ENCODE results near the gene HHIP. TPM values are rescaled to one million over a fixed set of nuclear protein-coding genes. Genes with fewer than 3 reads are reported as not detected.

HHIP gene
- total and polyA plus RNA-seq, 2 donors (not counting 1 experiment from before 2014, with no cell fraction given), result 0.39 TPM; not detected in 1

DNA sequence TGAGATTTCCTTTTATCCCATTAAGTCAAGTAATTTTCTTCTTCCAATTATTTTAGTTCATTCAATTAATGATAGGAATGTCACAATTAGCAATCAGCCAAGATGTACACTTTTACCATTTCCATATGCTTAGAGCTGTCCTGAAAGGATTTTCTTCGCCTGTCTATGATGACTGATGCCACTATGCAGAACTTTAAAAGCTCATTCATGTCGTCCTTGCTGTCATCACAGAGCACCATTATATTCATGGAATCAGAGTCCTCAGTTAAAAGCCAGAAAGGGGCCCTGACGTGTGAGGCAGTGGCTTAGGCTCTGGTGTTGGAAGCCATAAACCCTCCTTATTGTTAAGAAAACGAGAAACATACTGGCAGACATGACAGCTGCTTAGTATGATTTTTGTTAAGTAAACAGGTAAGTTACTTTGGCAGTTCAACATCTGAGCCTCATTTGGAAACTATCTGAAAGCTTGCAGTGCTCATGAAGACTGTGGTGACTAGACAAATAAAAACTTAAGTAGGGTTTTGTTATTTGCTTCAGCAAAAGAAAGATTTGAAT lies 73.1 kb downstream of the HHIP start:
- no peaks in the 10 kb centered on the region for H3K9me3 Mint-ChIP-seq (ENCODE audit: insufficient read depth)
- Histone ChIP-seq H3K27me3 (replicated peaks in 1 of 4; ENCODE audit: control extremely low read depth in 1 of 4, control insufficient read depth in 3 of 4, insufficient read depth in 4 of 4, low read length in 3 of 4) (no peaks in the 10 kb centered on the region), H3K4me3 (ENCODE audit: control extremely low read depth in 1 of 5, extremely low read depth in 1 of 5, insufficient read depth in 1 of 5, low read depth in 2 of 5, low read length in 4 of 5) (no peak overlapping the region), H3K9me3 (ENCODE audit: control extremely low read depth in 1 of 3, control insufficient read depth in 2 of 3, insufficient read depth in 1 of 3, low read length in 2 of 3) (no peaks in the 10 kb centered on the region), H3K36me3 (replicated peaks in 1 of 2; ENCODE audit: control extremely low read depth in 1 of 2, control insufficient read depth in 1 of 2, extremely low read depth in 1 of 2, insufficient read depth in 2 of 2, low read length in 1 of 2) (no peaks in the 10 kb centered on the region), H2AFZ (ENCODE audit: insufficient read depth, low read depth, low read length, poor library complexity, severe bottlenecking) (no peak overlapping the region), H3K79me2 (ENCODE audit: control insufficient read depth, insufficient read depth, low read length) (no peaks in the 10 kb centered on the region), H3K27ac (ENCODE audit: low read length in 2 of 2) (no peak overlapping the region), H3K9ac (ENCODE audit: low read length) (no peak overlapping the region), H3K4me1 (ENCODE audit: control insufficient read depth in 2 of 2, insufficient read depth in 2 of 2, low read length in 2 of 2) (no peaks in the 10 kb centered on the region), H3K4me2 (replicated peaks; ENCODE audit: low read depth, low read length, poor library complexity, severe bottlenecking) (no peak overlapping the region), H4K20me1 (ENCODE audit: control insufficient read depth, insufficient read depth, low read length, poor library complexity, severe bottlenecking) (no peaks in the 10 kb centered on the region)
- ChIA-PET POLR2A (no interaction called here), CTCF (no interaction called here)
- no peak for ATAC-seq (ENCODE audit: low read depth)
- intact Hi-C loops (cut with micrococcal nuclease), result no loop called here
- DNase-seq, result no peak
- H3K27me3 Mint-ChIP-seq, result peaks cover 3% of the 10 kb centered on the region
- no peak overlapping the region for H3K27ac Mint-ChIP-seq
- WGBS (ENCODE audit: insufficient coverage), result 84% methylated on average over 4 of the region's 4 CpGs
- H3K4me3 Mint-ChIP-seq, result no peak overlapping the region
- peaks cover 3% of the 10 kb centered on the region for H3K4me1 Mint-ChIP-seq
- TF ChIP-seq EZH2 (IDR thresholded peaks at IDR 0.05; ENCODE audit: borderline replicate concordance, insufficient read depth, low read depth, low read length, poor library complexity, severe bottlenecking), result no peak
- TF ChIP-seq, protein P1, sequence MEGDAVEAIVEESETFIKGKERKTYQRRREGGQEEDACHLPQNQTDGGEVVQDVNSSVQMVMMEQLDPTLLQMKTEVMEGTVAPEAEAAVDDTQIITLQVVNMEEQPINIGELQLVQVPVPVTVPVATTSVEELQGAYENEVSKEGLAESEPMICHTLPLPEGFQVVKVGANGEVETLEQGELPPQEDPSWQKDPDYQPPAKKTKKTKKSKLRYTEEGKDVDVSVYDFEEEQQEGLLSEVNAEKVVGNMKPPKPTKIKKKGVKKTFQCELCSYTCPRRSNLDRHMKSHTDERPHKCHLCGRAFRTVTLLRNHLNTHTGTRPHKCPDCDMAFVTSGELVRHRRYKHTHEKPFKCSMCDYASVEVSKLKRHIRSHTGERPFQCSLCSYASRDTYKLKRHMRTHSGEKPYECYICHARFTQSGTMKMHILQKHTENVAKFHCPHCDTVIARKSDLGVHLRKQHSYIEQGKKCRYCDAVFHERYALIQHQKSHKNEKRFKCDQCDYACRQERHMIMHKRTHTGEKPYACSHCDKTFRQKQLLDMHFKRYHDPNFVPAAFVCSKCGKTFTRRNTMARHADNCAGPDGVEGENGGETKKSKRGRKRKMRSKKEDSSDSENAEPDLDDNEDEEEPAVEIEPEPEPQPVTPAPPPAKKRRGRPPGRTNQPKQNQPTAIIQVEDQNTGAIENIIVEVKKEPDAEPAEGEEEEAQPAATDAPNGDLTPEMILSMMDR (IDR thresholded peaks at IDR 0.05), result no peak

DNA sequence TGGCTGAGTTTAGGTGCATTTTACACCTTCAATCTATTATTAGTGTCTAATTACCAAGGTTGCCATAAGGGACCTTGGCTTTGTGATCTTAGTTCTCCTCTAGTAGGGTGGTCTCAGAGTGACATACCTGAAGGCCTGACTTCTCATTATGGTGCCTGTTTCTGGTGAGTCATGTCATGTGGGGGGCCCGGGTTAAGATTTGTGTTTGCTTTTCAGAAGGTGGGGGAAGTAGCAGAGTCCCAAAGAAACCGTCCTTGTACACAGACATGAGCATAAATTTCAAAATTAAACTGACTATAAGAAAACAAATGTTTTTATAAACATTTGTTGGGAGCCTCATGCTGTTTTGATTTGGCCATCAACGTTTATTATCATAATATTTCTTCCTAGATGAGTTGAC lies 74.5 kb downstream of the HHIP start:
- H3K4me1 Mint-ChIP-seq, result no peaks in the 10 kb centered on the region
- ATAC-seq (ENCODE audit: low read depth) (no peak), DNase-seq (no peak)
- no peak overlapping the region for H3K27ac ChIP-seq (ENCODE audit: low read length in 2 of 2)
- no peak overlapping the region for H3K4me2 ChIP-seq (replicated peaks; ENCODE audit: low read depth, low read length, poor library complexity, severe bottlenecking)
- H4K20me1 ChIP-seq (ENCODE audit: control insufficient read depth, insufficient read depth, low read length, poor library complexity, severe bottlenecking), result no peaks in the 10 kb centered on the region
- H3K9ac ChIP-seq (ENCODE audit: low read length), result no peak overlapping the region
- H3K27ac Mint-ChIP-seq, result no peak overlapping the region
- no peaks in the 10 kb centered on the region for H3K9me3 Mint-ChIP-seq (ENCODE audit: insufficient read depth)
- H2AFZ ChIP-seq (ENCODE audit: insufficient read depth, low read depth, low read length, poor library complexity, severe bottlenecking), result no peak overlapping the region
- H3K9me3 ChIP-seq (ENCODE audit: control extremely low read depth in 1 of 3, control insufficient read depth in 2 of 3, insufficient read depth in 1 of 3, low read length in 2 of 3), result no peaks in the 10 kb centered on the region
- no peak for TF ChIP-seq EZH2 (IDR thresholded peaks at IDR 0.05; ENCODE audit: borderline replicate concordance, insufficient read depth, low read depth, low read length, poor library complexity, severe bottlenecking)
- TF ChIP-seq, protein P1 (IDR thresholded peaks at IDR 0.05), result no peak
- H3K4me3 ChIP-seq (ENCODE audit: control extremely low read depth in 1 of 5, extremely low read depth in 1 of 5, insufficient read depth in 1 of 5, low read depth in 2 of 5, low read length in 4 of 5), result no peak overlapping the region
- H3K27me3 Mint-ChIP-seq, result no peaks in the 10 kb centered on the region
- no peaks in the 10 kb centered on the region for H3K79me2 ChIP-seq (ENCODE audit: control insufficient read depth, insufficient read depth, low read length)
- ChIA-PET CTCF (no interaction called here), POLR2A (no interaction called here)
- no peaks in the 10 kb centered on the region for H3K4me1 ChIP-seq (ENCODE audit: control insufficient read depth in 2 of 2, insufficient read depth in 2 of 2, low read length in 2 of 2)
- WGBS (ENCODE audit: insufficient coverage), result no CpG with 5 or more reads among the region's 3 CpGs
- no peaks in the 10 kb centered on the region for H3K27me3 ChIP-seq (replicated peaks in 1 of 4; ENCODE audit: control extremely low read depth in 1 of 4, control insufficient read depth in 3 of 4, insufficient read depth in 4 of 4, low read length in 3 of 4)
- intact Hi-C loops (cut with micrococcal nuclease), result no loop called here
- no peak overlapping the region for H3K4me3 Mint-ChIP-seq
- H3K36me3 ChIP-seq (replicated peaks in 1 of 2; ENCODE audit: control extremely low read depth in 1 of 2, control insufficient read depth in 1 of 2, extremely low read depth in 1 of 2, insufficient read depth in 2 of 2, low read length in 1 of 2), result no peaks in the 10 kb centered on the region

Data from B cell (primary cell).